DOHH2 (cell line): ENCODE data around the gene NRF1.

Source experiments
- H3F3A ChIP-seq: fragments of 200-600 bp; sonication (generic), shearing (Covaris generic); 2 replicates; pipeline ENCODE4 v1.6.0; 2016; ENCODE audit warnings: antibody characterized with exemption, mild to moderate bottlenecking; ENCODE audit not compliant: control insufficient read depth, insufficient read depth
- H3K27ac ChIP-seq: fragments of 200-600 bp; sonication (generic); 2 replicates; pipeline ENCODE4 v1.5.1; 2014; ENCODE audit warnings: low read depth, mild to moderate bottlenecking, low read length, moderate library complexity
- H3K27me3 ChIP-seq: fragments of 200-600 bp; sonication (generic); 2 replicates; pipeline ENCODE4 v1.6.1; 2014; ENCODE audit warnings: mild to moderate bottlenecking, low read length, mixed read lengths; ENCODE audit not compliant: control insufficient read depth
- H3K36me3 ChIP-seq: fragments of 200-600 bp; sonication (generic); 2 replicates; pipeline ENCODE4 v1.6.1; 2014; ENCODE audit warnings: mild to moderate bottlenecking, low read length, moderate library complexity, mixed read lengths; ENCODE audit not compliant: control insufficient read depth
- H3K4me1 ChIP-seq: fragments of 200-600 bp; sonication (generic); 2 replicates; pipeline ENCODE4 v1.6.1; 2014; ENCODE audit warnings: mild to moderate bottlenecking, low read length, mixed read lengths; ENCODE audit not compliant: control insufficient read depth
- H3K4me2 ChIP-seq: fragments of 200-600 bp; sonication (generic); 2 replicates; pipeline ENCODE4 v1.6.0; 2014; ENCODE audit warnings: mild to moderate bottlenecking, low read length, moderate library complexity
- H3K4me3 ChIP-seq: fragments of 200-600 bp; sonication (generic); 2 replicates; pipeline ENCODE4 v1.5.1; 2014; ENCODE audit warnings: mild to moderate bottlenecking, low read length, mixed read lengths
- H3K79me2 ChIP-seq: fragments of 200-600 bp; sonication (generic); 2 replicates; pipeline ENCODE4 v1.6.1; 2014; ENCODE audit warnings: mild to moderate bottlenecking, low read length, mixed read lengths; ENCODE audit not compliant: control insufficient read depth
- H3K9me2 ChIP-seq: fragments of 200-600 bp; sonication (generic); replicated peaks from 2 replicates; pipeline ENCODE4 v1.6.1; 2014; ENCODE audit warnings: mild to moderate bottlenecking, low read length, mixed read lengths; ENCODE audit not compliant: control insufficient read depth
- H3K9me3 ChIP-seq: fragments of 200-600 bp; sonication (generic); 2 replicates; pipeline ENCODE4 v1.6.1; 2014; ENCODE audit warnings: antibody characterized with exemption, low read length, mixed read lengths; ENCODE audit not compliant: control insufficient read depth, insufficient read depth
- H4K20me1 ChIP-seq: fragments of 200-600 bp; sonication (generic); 2 replicates; pipeline ENCODE4 v1.6.0; 2014; ENCODE audit warnings: low read depth, mild to moderate bottlenecking, antibody characterized with exemption, low read length, moderate library complexity; ENCODE audit not compliant: control insufficient read depth, insufficient read depth
- EZH2phosphoT487 ChIP-seq: fragments of 200-600 bp; sonication (generic); IDR thresholded peaks from 2 replicates; pipeline ENCODE4 v1.6.1; 2017; ENCODE audit warnings: borderline replicate concordance, mild to moderate bottlenecking, antibody characterized with exemption, low read length, moderate library complexity, mixed read lengths
- TF ChIP-seq, protein P1 (sequence below): fragments of 200-600 bp; sonication (generic); IDR thresholded peaks from one replicate; pipeline ENCODE4 v1.5.1; 2014; ENCODE audit warnings: antibody characterized with exemption, mild to moderate bottlenecking, low read depth, low read length; ENCODE audit not compliant: poor library complexity, severe bottlenecking

Gene NRF1

DNA sequence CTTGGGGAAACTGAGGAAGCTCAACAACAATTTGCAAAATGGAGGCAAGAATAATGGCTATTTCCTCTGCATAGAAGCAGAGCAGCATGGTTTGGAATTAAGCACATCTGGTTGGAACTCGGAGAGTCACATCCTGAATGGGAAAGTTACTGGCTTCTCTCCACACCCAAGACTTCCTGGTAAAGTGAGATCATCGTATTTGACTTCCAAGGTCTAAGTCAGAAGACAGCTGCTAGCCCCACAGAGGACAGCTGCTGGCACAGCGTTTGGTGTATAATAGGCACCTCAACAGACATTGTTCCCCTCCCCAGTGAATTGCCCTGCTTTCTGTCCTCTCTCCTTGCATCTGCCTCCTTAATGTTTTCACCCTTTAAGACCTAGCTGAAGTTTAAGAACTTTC is 37.0 kb upstream of the NRF1 start:
- Histone ChIP-seq H3K9me3 (peaks cover 18% of the 10 kb centered on the region), H3K79me2 (no peaks in the 10 kb centered on the region), H3K36me3 (no peaks in the 10 kb centered on the region), H4K20me1 (no peaks in the 10 kb centered on the region), H3F3A (no peaks in the 10 kb centered on the region), H3K27me3 (peaks cover 6% of the 10 kb centered on the region; the same call in 1 of the 2 replicates), H3K4me2 (no peak overlapping the region), H3K4me3 (no peak overlapping the region), H3K27ac (no peak overlapping the region), H3K9me2 (no peaks in the 10 kb centered on the region), H3K4me1 (no peaks in the 10 kb centered on the region)
- TF ChIP-seq, protein P1, sequence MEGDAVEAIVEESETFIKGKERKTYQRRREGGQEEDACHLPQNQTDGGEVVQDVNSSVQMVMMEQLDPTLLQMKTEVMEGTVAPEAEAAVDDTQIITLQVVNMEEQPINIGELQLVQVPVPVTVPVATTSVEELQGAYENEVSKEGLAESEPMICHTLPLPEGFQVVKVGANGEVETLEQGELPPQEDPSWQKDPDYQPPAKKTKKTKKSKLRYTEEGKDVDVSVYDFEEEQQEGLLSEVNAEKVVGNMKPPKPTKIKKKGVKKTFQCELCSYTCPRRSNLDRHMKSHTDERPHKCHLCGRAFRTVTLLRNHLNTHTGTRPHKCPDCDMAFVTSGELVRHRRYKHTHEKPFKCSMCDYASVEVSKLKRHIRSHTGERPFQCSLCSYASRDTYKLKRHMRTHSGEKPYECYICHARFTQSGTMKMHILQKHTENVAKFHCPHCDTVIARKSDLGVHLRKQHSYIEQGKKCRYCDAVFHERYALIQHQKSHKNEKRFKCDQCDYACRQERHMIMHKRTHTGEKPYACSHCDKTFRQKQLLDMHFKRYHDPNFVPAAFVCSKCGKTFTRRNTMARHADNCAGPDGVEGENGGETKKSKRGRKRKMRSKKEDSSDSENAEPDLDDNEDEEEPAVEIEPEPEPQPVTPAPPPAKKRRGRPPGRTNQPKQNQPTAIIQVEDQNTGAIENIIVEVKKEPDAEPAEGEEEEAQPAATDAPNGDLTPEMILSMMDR = no peak
- no peak for TF ChIP-seq EZH2phosphoT487

DNA sequence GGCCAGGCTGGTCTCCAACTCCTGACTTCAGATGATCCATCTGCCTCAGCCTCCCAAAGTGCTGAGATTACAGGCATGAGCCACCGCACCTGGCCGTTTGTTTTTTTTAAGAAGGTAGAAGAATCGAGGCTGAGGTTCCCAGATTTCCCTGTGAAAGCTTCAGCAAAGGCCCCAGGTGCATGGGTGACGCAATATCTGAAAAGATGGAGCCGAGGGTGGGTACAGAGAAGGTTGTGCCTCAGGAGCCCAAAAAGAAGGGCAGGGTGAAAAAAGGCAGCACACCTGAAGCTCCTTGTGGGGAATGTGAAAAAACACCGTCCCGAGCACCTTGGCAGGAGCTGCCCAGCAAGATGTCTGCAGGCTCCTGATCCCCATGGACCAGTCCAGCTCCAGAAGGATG is 35.8 kb upstream of the NRF1 start:
- H3K79me2 ChIP-seq = no peaks in the 10 kb centered on the region
- H4K20me1 ChIP-seq = no peaks in the 10 kb centered on the region
- H3K4me1 ChIP-seq = no peaks in the 10 kb centered on the region
- H3K27me3 ChIP-seq = peaks cover 6% of the 10 kb centered on the region; the same call in 1 of the 2 replicates
- no peaks in the 10 kb centered on the region for H3K36me3 ChIP-seq
- no peaks in the 10 kb centered on the region for H3F3A ChIP-seq
- no peak overlapping the region for H3K4me3 ChIP-seq
- H3K27ac ChIP-seq = no peak overlapping the region
- H3K4me2 ChIP-seq = no peak overlapping the region
- no peaks in the 10 kb centered on the region for H3K9me2 ChIP-seq
- TF ChIP-seq EZH2phosphoT487 = no peak
- TF ChIP-seq, protein P1 = no peak
- H3K9me3 ChIP-seq = peaks cover 18% of the 10 kb centered on the region

DNA sequence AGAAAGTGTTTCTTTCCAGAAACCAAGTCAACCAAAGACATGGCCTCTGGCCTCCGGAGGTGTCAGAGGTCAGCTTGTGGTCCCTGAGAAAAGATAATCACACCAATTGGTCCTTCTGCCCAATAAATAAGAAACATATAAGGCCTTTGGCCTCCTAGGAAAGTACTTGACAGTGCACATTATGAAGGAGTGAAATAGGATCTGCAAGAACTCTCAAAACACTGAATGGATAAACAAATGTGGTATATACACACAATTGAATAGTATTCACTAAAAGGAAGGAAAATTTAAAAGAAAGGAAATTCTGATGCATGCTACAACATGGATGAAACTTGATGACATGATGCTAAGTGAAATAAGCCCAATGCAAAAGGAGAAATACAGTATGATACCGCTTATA is 35.4 kb upstream of the NRF1 start:
- TF ChIP-seq, protein P1 = no peak
- TF ChIP-seq EZH2phosphoT487 = no peak
- H3K9me3 ChIP-seq = peaks cover 18% of the 10 kb centered on the region
- H3K4me2 ChIP-seq = no peak overlapping the region
- no peaks in the 10 kb centered on the region for H4K20me1 ChIP-seq
- no peaks in the 10 kb centered on the region for H3K36me3 ChIP-seq
- no peaks in the 10 kb centered on the region for H3K79me2 ChIP-seq
- no peaks in the 10 kb centered on the region for H3K9me2 ChIP-seq
- no peaks in the 10 kb centered on the region for H3K4me1 ChIP-seq
- H3K27me3 ChIP-seq = peaks cover 4% of the 10 kb centered on the region; the same call in 1 of the 2 replicates
- H3K4me3 ChIP-seq = no peak overlapping the region
- H3F3A ChIP-seq = no peaks in the 10 kb centered on the region
- H3K27ac ChIP-seq = no peak overlapping the region
